ENCODE data around the gene SMLR1. TPM values are rescaled to one million over a fixed set of nuclear protein-coding genes. Genes with fewer than 3 reads are reported as not detected.

SMLR1 gene
- total and polyA plus RNA-seq, 4 donors: 0.17 to 0.21 TPM; not detected in 2

DNA sequence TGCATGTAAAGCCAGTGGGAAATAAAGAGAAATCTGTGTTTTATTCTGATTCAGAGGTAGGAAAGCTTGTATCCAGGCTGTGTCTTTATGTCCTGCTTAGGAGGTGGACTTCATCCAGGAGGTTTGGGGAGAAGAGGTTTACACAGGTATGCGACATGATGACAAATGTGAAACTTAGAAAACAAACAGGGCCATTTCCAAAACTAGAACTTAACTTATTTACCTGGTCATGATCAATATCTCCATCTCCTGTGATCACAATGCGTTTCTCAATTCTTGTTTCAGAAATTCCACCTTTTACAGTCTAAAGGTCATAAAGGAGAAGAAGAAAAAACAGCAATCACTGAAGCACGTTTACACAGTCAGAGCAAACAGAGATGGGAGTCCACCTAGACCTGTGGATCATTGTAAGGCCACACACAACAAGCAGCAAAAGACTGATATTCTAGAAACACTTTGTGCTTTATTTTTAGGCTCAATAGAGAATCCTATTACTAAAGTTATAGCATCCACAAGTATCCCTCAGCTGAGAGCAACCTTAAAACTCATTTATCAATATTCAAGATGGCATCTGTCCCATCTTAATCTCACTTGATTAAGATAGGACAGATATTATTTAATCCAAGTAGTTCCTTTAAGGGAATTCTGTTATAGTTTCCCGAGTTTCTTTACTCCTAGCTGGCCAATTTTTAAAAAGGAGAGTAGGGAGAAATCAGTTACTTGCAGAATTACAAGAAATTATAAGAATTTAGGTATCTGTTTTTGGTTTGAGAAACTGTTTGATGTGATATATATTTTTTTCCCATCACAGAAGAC lies 36.4 kb downstream of the SMLR1 start:
- H3K27ac ChIP-seq (ENCODE audit: low read depth, low read length): no peak overlapping the region
- WGBS (ENCODE audit: insufficient coverage): no CpG with 5 or more reads among the region's 4 CpGs
- H3K36me3 ChIP-seq (ENCODE audit: control insufficient read depth, insufficient read depth, low read length): peaks cover 4% of the 10 kb centered on the region
- no peaks in the 10 kb centered on the region for H3K4me1 ChIP-seq (ENCODE audit: control insufficient read depth, insufficient read depth, low read length)
- DNase-seq (ENCODE audit: low read depth in 4 of 6, low spot score in 6 of 6): no peak
- H3K27me3 ChIP-seq (ENCODE audit: control insufficient read depth, insufficient read depth, low read length): no peaks in the 10 kb centered on the region
- H3K4me3 ChIP-seq (ENCODE audit: low read depth, low read length): no peak overlapping the region
- no peaks in the 10 kb centered on the region for H3K9me3 ChIP-seq (ENCODE audit: control insufficient read depth, insufficient read depth, low read length)

DNA sequence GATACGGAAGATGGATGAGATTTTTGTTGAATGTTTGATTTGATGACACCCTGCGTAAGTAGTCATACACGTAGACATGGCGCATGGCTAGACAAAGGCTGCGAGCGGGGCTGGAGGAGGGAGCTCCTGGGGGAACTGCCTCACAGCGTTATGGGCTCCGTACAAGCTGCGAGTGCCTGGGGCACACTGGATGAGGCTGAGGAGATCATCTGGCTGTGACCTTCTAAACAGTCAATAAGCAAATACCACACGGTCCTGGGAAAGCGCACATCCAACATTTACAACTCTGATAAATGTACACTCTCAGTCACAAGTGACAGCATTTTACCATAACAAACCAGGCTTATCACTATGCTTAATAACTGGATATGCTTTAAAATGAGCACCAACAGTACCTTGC lies 37.1 kb downstream of the SMLR1 start:
- Histone ChIP-seq H3K4me3 (ENCODE audit: low read depth, low read length) (no peak overlapping the region), H3K9me3 (ENCODE audit: control insufficient read depth, insufficient read depth, low read length) (no peaks in the 10 kb centered on the region), H3K27ac (ENCODE audit: low read depth, low read length) (no peak overlapping the region), H3K27me3 (ENCODE audit: control insufficient read depth, insufficient read depth, low read length) (no peaks in the 10 kb centered on the region), H3K36me3 (ENCODE audit: control insufficient read depth, insufficient read depth, low read length) (peaks cover 4% of the 10 kb centered on the region), H3K4me1 (ENCODE audit: control insufficient read depth, insufficient read depth, low read length) (no peaks in the 10 kb centered on the region)
- DNase-seq (ENCODE audit: low read depth in 4 of 6, low spot score in 6 of 6): no peak
- 95% methylated on average over 9 of the region's 11 CpGs for WGBS (ENCODE audit: insufficient coverage)

DNA sequence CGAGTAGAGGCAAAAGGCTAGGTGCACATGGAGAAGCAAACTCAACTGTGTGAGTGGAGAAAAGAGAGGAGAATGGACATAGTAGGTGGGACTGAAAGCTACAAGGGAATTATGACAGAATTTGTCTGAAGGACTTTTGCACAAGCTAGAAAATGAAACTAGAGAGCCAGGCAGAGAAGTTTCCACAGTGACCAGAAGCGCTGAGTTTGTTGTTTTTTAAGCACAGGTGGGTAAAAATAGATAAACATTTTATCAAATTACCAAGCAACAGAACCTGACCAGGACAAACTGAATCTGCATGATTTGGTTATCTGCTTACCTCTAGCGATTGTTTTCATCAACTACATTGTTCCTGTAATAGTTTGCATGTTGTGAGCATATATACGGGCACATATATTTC lies 38.6 kb downstream of the SMLR1 start:
- 100% methylated on average over 1 of the region's 4 CpGs for WGBS (ENCODE audit: insufficient coverage)
- Histone ChIP-seq H3K4me3 (ENCODE audit: low read depth, low read length) (no peak overlapping the region), H3K27ac (ENCODE audit: low read depth, low read length) (no peak overlapping the region), H3K27me3 (ENCODE audit: control insufficient read depth, insufficient read depth, low read length) (no peaks in the 10 kb centered on the region), H3K36me3 (ENCODE audit: control insufficient read depth, insufficient read depth, low read length) (peaks cover 4% of the 10 kb centered on the region), H3K4me1 (ENCODE audit: control insufficient read depth, insufficient read depth, low read length) (no peaks in the 10 kb centered on the region), H3K9me3 (ENCODE audit: control insufficient read depth, insufficient read depth, low read length) (no peaks in the 10 kb centered on the region)
- no peak for DNase-seq (ENCODE audit: low read depth in 4 of 6, low spot score in 6 of 6)

DNA sequence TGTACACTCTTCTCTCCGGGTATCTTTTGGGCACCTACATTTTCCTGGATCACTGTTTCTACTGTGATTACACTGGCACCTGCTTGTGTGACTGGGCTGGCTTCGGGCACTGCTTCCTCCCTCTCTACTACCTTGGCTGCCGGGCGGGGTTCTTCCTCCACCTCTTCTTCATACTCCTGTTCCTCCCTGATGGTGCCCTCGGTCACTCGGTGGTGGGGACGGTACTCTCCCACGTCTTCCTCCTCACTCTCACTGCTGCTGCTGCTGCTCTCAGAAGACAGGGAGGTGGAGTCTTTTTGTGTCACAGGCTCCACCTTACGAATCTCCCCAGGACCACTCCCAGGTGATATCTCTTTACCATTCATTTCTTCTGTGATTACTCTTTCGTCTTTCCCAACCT lies 42.5 kb downstream of the SMLR1 start:
- 94% methylated on average over 9 of the region's 10 CpGs for WGBS (ENCODE audit: insufficient coverage)
- Histone ChIP-seq H3K9me3 (ENCODE audit: control insufficient read depth, insufficient read depth, low read length) (no peaks in the 10 kb centered on the region), H3K4me3 (ENCODE audit: low read depth, low read length) (no peak overlapping the region), H3K27ac (ENCODE audit: low read depth, low read length) (no peak overlapping the region), H3K27me3 (ENCODE audit: control insufficient read depth, insufficient read depth, low read length) (no peaks in the 10 kb centered on the region), H3K36me3 (ENCODE audit: control insufficient read depth, insufficient read depth, low read length) (no peaks in the 10 kb centered on the region), H3K4me1 (ENCODE audit: control insufficient read depth, insufficient read depth, low read length) (no peaks in the 10 kb centered on the region)
- DNase-seq (ENCODE audit: low read depth in 4 of 6, low spot score in 6 of 6): no peak

DNA sequence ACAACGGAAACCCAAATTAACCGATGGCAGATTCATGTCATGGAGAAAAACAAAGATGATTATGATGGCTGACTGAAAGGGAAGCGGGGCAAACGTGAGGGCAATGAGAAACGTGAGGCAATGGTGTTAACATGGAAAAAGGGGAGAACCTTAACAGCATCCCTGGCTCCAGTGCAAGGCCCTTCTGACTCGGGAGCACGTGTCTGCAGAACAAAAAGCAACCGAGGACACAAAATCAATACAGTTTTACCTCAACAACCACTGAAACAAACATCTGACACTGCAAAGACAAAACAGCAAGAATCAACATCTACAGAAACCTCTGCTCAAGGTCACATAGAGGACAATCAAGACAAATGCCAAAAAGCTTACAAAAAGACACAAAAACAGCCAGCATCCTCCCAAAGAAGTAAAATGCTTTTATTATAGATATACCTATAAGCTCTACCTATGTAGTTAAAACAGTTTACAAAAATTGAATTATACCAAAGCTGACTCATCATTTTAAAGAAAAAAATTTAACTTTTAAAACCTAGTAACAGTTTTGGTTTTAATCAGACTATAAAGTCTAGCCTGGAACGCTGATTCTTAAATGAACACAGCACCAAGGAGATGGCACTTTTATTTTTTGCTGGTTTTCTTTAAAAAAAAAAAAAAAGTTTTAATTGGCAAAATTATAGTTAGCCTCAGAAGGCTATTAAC lies 43.1 kb downstream of the SMLR1 start:
- no peaks in the 10 kb centered on the region for H3K36me3 ChIP-seq (ENCODE audit: control insufficient read depth, insufficient read depth, low read length)
- H3K4me3 ChIP-seq (ENCODE audit: low read depth, low read length): no peak overlapping the region
- H3K4me1 ChIP-seq (ENCODE audit: control insufficient read depth, insufficient read depth, low read length): no peaks in the 10 kb centered on the region
- 80% methylated on average over 6 of the region's 9 CpGs for WGBS (ENCODE audit: insufficient coverage)
- no peaks in the 10 kb centered on the region for H3K27me3 ChIP-seq (ENCODE audit: control insufficient read depth, insufficient read depth, low read length)
- H3K27ac ChIP-seq (ENCODE audit: low read depth, low read length): no peak overlapping the region
- no peak for DNase-seq (ENCODE audit: low read depth in 4 of 6, low spot score in 6 of 6)
- no peaks in the 10 kb centered on the region for H3K9me3 ChIP-seq (ENCODE audit: control insufficient read depth, insufficient read depth, low read length)

DNA sequence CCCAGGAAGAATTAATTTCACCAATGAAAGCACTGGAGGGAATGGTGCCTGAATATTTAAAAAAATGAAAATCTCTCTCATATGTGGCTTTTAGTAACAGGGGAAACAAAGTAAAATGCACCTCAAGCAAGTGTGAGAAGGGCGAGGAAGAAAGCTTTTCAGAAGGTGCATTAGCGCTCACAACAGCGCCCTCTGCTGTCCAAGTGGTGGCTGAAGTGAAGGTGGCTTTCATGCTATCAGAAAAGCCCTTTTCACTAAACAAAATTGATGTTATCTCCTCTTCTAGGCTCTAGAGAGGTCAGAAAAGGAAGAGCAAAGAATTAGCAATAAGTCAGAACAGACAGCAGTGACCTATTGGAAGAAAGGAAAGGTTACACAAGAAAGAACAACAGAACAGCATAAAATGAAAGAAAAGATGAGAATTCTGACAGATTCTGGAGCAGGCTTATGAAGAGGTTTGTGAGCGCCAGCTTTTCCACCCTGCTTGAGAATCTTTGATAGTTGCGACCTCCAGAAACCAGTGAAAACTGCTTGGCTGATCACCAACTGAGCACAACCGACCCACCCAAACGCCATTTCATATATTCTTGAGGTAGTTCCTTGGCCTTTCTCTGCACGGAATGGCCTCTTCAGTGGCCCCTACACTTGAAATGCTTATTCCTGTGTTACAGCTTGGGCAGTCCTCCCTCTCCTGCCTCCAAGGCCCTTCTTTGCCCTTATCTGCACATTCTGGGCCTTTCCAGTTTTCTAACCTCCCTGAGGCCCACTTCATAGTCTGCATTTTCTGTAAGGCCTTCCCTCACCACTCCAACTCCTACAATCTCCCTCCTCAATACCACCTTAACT lies 45.3 kb downstream of the SMLR1 start:
- Histone ChIP-seq H3K27ac (ENCODE audit: low read depth, low read length) (no peak overlapping the region), H3K27me3 (ENCODE audit: control insufficient read depth, insufficient read depth, low read length) (no peaks in the 10 kb centered on the region), H3K36me3 (ENCODE audit: control insufficient read depth, insufficient read depth, low read length) (no peaks in the 10 kb centered on the region), H3K4me1 (ENCODE audit: control insufficient read depth, insufficient read depth, low read length) (no peaks in the 10 kb centered on the region), H3K4me3 (ENCODE audit: low read depth, low read length) (no peak overlapping the region), H3K9me3 (ENCODE audit: control insufficient read depth, insufficient read depth, low read length) (no peaks in the 10 kb centered on the region)
- WGBS (ENCODE audit: insufficient coverage): 91% methylated on average over 5 of the region's 8 CpGs
- DNase-seq (ENCODE audit: low read depth in 4 of 6, low spot score in 6 of 6): peak; percentile 50 to 94 (median 68)

DNA sequence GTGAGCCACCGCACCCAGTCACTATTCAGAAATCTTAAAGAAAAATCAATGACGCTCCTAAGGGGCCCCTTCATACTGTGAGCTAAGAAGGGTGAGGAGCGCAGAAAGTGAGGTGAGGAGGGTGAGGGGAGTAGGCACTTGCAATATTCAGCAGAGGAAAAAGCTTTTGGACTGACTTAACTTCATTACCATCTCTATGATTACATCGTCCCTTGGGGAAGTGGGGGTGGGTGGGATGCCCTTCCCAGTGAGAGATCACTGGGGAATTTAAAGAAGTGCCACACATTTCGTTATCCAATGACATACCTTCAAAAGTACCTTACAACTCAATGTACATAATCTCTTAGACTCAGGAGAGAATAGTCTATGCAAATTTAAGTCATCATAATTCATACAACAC lies 46.5 kb downstream of the SMLR1 start:
- no CpG with 5 or more reads among the region's 5 CpGs for WGBS (ENCODE audit: insufficient coverage)
- Histone ChIP-seq H3K4me3 (ENCODE audit: low read depth, low read length) (no peak overlapping the region), H3K4me1 (ENCODE audit: control insufficient read depth, insufficient read depth, low read length) (no peaks in the 10 kb centered on the region), H3K27me3 (ENCODE audit: control insufficient read depth, insufficient read depth, low read length) (no peaks in the 10 kb centered on the region), H3K27ac (ENCODE audit: low read depth, low read length) (no peak overlapping the region), H3K36me3 (ENCODE audit: control insufficient read depth, insufficient read depth, low read length) (no peaks in the 10 kb centered on the region), H3K9me3 (ENCODE audit: control insufficient read depth, insufficient read depth, low read length) (no peaks in the 10 kb centered on the region)
- no peak for DNase-seq (ENCODE audit: low read depth in 4 of 6, low spot score in 6 of 6)

DNA sequence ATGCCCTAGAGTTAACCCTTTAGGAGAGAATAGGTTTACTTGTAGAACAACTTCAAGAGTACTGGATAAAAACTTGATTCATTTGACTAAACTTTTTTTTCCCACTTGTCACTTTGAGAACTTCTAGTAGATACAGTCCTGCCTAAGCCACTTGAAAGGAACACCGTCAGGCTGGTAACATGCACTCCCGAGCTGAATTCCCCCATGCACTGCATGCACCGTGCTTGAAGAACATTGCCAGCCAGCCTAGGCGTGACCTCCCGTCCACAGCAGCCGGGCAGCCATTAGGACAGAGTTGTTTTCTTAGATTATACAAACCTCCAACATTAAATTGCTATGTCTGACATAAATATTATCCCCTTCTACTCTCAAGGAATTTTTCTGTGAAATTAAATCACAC lies 52.6 kb downstream of the SMLR1 start:
- H3K36me3 ChIP-seq (ENCODE audit: control insufficient read depth, insufficient read depth, low read length): peaks cover 3% of the 10 kb centered on the region
- H3K27me3 ChIP-seq (ENCODE audit: control insufficient read depth, insufficient read depth, low read length): no peaks in the 10 kb centered on the region
- 95% methylated on average over 2 of the region's 6 CpGs for WGBS (ENCODE audit: insufficient coverage)
- H3K4me3 ChIP-seq (ENCODE audit: low read depth, low read length): no peak overlapping the region
- H3K9me3 ChIP-seq (ENCODE audit: control insufficient read depth, insufficient read depth, low read length): no peaks in the 10 kb centered on the region
- no peak for DNase-seq (ENCODE audit: low read depth in 4 of 6, low spot score in 6 of 6)
- H3K27ac ChIP-seq (ENCODE audit: low read depth, low read length): no peak overlapping the region
- H3K4me1 ChIP-seq (ENCODE audit: control insufficient read depth, insufficient read depth, low read length): no peaks in the 10 kb centered on the region

DNA sequence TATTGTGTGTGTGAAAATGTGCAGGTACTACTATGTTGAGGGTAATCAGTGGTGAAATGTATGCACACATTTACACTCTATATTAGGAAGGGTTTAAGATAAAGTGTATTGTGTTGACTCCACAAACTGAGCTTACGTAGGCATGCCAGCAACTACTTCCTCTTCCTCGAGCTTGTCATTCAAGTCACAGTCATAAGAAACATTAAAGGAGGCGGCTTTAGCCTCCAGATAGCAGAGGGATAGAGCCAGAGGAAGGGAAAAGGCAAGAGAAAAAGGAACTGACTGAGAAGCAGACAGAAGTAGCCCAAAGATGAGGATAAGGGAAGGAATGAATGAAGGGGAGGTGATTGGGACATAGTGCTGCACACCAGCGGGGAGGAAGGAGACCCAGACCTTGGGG lies 55.2 kb downstream of the SMLR1 start:
- WGBS (ENCODE audit: insufficient coverage): 84% methylated on average over 2 of the region's 4 CpGs
- Histone ChIP-seq H3K4me1 (ENCODE audit: control insufficient read depth, insufficient read depth, low read length) (no peaks in the 10 kb centered on the region), H3K27ac (ENCODE audit: low read depth, low read length) (no peak overlapping the region), H3K36me3 (ENCODE audit: control insufficient read depth, insufficient read depth, low read length) (peaks cover 3% of the 10 kb centered on the region), H3K9me3 (ENCODE audit: control insufficient read depth, insufficient read depth, low read length) (no peaks in the 10 kb centered on the region), H3K27me3 (ENCODE audit: control insufficient read depth, insufficient read depth, low read length) (no peaks in the 10 kb centered on the region), H3K4me3 (ENCODE audit: low read depth, low read length) (no peak overlapping the region)
- DNase-seq (ENCODE audit: low read depth in 4 of 6, low spot score in 6 of 6): no peak

Data from spinal cord (tissue), 10 donors.